HG03039 (cell line): ENCODE measurements around the gene UXS1.

Experiments
- ATAC-seq: cut with Tn5 transposase; IDR thresholded peaks from one replicate; pipeline ENCODE4 v1.9.1; 2021; ENCODE audit warnings: mild to moderate bottlenecking, moderate library complexity; ENCODE audit not compliant: unreplicated experiment

The UXS1 gene

DNA sequence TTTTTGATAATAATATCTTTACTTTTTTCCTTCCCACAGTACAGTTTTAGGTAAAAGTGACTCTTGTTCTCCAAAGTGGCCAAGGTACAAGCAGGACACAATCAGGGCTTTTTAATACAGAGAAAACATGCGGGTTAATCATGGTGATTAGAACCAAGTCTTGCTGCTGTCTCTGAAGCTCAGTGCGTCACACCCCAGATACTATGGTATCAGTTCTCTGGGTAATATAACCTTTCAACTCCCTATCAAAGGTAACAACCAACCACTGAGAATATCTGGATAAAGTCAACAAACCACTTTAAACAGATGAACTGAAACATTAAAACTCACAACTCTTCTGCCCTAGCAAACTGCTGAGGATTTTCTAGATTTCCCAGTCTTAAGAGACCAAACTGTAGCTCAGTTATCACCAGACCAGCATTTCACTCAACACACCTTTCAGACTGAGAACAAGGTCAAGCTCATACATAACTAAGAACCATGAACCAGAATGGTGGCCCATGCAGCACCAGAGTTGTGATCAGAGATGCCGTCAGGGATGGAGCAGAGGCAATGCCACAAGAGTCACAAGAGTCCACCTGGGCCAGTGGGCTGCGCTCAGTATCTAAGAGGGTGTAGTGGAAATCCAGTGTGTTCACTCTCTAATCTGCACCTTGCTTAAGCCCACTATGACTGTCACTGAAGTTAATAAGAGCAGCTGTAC is 103.0 kb downstream of the UXS1 start:
- ATAC-seq = no peak

DNA sequence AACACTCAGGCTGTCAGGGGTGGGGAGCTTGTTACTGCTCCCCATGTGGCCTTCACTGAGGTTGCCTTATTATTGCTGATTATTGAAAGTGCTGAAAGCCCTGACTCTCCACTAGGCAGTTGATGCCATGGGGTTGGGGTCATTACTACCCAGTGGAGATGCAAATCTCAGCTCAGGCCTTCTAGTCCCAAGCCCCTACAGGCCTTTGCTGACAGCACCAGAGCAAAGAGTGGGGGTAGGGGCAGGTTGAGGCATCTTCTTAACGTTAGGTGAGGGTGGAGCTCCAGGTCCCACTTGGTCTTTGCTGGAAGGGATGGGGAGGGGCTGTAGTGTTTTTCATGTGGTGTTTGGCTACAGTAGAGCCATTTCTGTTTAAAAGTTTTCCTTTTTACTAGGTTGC is 104.5 kb downstream of the UXS1 start:
- ATAC-seq = no peak

DNA sequence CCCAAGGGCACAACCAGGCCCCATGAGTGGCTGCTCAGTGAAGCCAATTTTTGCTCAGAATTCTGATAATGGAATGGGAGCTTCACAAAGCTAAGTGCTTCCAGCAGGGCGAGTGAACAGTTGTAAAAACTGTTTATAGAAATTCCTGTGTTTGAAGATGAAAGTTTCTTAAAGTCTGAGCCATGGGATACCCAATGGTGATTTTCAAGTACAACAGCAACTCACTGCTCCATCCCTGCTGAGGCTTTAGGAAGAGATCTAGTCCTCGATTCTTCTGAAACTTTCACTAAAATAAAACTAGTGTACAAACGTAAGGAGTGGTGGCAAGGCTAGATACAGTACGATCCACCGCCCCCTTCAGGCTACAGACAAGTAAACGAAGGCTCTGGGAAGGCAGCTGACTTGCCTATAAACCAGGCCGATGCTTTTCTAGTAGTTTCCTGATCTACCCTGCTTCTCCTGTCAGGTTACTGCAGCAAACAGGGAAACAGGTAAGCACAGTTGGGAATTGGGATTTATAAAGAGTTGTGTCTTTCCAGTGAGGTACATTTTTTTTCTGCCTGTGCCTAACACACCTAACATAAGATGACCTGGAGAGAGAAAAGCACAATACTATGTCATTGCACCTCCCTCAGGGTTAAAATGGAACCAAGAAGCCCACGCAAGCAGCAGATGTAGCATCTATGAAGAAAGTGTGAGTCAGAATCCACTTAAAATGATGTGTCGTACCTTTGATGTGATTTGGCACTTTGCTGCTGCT is 108.7 kb downstream of the UXS1 start:
- ATAC-seq = no peak

DNA sequence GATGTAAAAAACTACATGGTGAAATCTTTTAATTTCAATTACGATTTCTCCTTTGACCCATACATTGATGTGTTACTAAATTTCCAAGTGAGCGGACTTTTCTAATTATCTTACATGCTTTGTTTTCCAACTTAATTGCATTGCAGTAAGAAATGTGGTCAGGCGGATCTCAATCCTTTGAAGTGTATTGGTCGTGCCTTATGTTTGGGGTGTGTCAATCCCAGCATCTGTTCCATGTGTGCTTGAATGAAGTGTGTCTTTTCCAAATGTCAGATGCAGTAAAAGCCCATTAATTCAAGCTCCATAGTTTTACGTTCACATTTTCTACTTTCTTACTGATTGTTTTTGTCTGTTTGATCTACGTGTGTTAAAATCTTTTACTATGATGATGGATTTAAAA is 113.1 kb downstream of the UXS1 start:
- no peak for ATAC-seq

DNA sequence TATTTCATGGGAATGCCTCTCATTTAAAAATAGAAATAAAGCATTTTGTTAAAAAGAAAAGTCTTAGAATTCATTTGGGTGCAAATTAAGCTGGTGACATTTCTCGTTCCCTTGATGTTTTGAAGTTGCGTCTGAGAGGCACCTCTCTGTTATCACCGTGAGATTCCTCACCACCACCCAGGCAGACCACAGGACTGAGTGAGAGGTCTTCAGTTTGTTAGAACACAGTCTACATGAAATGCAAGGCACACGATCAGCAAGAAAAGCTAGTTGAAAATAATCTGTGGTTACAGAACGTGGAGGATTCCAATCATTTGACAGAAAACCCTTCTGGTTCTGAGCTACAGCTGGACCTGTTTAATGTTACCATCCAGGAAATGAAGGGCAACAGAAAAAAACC is 116.0 kb downstream of the UXS1 start:
- ATAC-seq = no peak

DNA sequence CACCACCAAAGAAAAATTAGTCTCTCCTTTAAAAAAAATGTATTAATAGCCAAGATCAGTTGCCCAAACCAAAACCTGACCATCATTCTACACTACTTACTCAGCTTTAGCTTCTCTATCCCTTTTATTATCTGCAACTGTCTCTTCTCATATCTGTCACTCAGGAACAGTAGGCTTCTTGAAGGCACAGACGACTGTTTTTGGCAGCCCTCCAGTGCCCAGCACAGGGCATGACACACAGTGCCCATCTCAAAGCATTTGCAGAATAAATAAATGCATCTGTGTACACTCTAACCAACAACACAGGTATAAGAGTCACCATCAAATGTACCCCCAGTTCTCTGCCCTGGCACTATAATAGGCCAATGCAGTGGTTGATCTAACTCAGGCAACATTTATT is 117.2 kb downstream of the UXS1 start:
- ATAC-seq = no peak

DNA sequence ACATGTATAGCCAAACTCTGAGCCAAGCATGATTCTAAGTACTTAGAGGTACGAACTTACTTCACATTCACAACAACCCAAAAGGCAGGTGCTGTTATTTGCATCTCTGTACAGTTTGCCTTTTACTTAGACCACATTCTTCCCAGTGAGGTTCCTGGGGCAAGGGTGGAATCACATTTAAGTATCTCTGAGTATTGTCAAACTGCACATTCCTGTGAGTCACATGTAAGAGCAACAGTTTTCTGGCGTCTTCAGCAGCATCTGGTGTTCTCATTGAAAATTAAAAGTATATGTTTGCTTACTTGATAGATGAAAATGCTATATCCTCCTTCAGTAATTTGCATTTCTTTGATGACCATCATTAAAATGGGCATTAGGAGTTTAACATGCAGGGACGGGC is 119.1 kb downstream of the UXS1 start:
- no peak for ATAC-seq

DNA sequence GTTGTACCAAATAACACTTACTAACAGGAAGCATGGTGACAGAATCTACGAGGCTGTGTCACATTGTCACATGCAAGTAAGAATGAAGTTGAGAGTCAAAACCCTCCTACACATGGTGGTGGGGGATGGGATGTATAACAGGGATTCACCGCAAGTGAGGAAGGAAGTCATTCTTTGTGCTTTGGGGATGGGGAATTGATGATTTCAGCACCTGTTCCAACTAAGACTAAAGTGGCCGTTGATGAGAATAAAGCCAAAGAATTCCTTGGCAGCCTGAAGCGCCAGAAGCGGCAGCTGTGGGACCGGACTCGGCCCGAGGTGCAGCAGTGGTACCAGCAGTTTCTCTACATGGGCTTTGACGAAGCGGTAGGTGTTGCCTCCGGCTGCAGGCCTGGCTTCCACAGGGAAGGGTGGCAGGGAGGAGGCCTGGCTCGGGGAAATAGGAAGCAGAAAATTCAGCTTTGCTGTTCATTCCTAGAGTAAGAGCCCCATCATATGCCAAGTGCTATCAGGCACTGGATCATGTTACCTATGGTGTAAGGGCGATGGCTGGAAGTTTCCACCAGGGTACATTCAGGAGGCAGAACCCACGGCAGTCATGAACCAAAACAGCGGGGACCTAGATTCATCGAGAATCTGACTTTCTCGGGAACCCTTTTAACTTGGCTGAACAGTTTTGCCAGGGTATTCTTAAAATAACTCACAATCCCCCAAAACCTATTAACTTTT is 120.3 kb downstream of the UXS1 start:
- ATAC-seq = no peak

DNA sequence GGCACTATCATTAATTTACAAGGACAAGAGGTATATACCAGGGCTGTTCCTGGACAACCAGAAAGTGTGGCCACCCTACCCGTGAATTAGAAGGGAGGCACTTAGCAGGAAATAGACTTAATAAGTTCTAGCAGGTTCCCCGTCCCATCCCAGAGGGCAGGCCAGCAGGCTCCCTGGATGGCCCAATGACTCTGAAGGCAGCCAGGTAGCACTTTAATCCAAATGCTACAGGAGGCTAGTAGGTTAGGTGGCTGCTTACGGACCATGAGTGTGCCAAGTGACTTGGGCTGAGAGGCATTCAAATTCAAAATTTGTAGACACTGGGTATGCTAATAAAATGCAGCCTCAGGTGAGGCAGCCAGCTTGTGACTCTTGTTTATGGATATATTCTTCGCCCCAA is 123.9 kb downstream of the UXS1 start:
- ATAC-seq = no peak

DNA sequence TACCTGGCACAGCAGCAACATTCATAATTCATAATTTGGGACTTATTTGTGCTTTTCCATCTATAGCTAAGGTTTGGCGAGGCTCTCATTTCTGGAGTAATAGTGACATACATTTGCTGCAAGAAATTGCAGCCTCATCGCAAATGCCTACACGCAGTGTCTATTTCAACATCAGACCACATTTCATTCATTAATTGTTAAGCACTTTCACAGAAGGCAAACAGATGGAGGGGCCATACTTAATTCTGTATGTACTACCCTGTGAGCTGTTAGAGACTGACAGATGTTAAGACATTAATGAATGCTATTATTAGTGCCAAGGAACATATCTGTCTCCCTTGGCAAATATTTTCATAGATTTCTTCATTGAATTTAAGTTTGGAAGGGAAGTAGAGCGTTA is 125.7 kb downstream of the UXS1 start:
- ATAC-seq = no peak

DNA sequence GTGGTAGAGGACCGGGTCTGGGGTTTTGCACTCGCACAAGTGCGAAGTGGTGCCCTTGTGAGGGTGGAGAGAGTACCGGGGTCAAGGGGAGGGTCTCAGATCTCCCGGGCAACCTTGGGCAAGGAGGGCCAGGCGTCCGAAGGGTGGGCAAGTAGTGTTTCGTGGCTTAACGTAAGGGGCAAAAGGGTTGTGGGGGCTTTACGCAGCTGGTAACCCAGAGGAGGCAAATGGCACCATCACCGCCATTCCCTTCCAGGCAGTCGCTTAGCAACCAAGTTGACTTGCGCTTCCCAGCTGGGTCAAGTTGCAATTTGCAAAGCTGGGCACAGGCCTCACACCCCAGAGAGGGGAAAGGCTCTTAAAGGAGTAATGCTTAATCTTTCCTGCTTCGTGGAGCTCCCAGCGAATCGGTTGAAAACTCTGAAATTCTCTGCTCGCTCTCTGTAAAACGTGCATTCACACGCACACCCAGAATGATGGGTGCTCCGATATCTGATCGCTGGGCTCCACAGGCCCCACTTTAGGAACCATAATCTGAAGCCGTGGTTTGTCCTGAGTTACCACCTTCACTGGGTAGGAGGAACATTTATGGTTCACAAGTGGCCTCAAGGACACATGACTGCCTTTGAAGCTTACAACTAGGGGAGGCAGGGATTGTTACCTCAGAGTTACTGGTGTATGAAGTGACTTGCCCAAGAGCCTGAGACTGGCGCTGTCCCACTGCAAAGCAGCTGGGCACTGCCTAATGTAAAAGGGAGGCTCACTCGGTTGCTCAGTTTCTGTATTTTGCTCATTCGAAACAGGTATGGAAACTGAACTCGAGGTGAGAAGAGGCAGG is 127.9 kb downstream of the UXS1 start:
- no peak for ATAC-seq

DNA sequence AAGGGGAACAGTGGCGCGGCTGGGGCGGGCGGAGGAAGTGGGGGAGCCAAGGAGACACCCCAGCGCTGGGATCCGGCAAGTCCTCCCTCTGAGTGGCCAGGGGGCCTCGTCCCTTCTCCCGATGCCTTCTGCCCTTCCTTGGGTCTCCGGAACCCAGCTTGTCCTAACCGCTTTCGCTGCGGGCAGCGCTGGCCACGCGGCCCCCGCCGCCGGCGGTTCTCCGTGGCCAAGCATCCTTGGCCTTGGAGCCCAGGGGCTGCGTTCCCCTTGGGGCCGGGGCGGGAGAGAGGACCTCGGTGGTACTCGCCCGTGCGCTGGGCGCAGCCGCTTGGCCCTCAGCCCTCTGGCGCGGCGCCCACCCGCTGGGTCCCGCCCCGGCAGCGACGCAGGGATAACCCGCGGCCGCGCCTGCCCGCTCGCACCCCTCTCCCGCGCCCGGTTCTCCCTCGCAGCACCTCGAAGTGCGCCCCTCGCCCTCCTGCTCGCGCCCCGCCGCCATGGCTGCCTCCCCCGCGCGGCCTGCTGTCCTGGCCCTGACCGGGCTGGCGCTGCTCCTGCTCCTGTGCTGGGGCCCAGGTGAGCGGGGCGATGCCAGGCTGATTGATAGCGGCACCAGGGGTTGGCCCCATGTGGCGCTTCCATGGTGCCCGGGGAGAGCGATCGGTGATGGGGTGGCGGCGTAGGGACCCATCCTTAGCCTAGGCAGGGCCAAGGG is 128.7 kb downstream of the UXS1 start:
- ATAC-seq = no peak

DNA sequence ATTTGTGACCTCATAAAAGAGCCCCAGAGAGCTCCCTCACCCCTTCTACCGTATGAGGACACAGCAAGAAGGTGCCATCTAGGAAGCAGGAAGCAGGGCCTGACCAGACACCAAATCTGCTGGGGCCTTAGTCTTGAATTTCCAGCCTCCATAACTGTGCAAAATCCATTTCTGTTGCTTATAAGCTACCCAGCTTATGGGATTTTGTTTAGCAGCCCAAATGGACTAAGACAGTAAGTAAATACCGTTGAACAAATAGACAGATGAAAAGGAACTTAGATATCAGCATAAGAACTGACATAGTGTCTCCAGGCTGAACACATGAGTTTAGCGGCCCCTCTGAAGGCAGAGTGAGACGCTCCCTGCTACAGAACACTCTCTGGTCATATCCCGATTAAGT is 130.9 kb downstream of the UXS1 start:
- ATAC-seq = no peak

DNA sequence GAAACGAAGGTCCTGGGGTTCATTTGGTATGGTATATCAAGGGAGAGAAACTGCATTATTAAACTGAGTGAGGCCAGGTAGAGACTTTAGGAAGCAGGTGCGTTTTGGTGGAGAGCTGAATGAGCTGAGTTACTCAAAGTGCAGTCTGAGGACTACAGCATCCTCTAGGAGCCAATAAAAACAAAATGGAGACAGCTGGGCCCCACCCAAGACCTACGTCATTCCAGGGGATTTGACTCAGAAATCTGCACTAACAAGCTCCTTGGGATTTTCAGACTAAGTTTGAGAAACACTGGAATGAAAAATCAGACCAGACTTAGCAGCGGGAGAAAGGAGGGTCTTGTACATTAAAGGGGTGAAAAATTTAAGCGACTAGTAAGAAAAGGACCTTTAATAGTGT is 131.5 kb downstream of the UXS1 start:
- no peak for ATAC-seq

DNA sequence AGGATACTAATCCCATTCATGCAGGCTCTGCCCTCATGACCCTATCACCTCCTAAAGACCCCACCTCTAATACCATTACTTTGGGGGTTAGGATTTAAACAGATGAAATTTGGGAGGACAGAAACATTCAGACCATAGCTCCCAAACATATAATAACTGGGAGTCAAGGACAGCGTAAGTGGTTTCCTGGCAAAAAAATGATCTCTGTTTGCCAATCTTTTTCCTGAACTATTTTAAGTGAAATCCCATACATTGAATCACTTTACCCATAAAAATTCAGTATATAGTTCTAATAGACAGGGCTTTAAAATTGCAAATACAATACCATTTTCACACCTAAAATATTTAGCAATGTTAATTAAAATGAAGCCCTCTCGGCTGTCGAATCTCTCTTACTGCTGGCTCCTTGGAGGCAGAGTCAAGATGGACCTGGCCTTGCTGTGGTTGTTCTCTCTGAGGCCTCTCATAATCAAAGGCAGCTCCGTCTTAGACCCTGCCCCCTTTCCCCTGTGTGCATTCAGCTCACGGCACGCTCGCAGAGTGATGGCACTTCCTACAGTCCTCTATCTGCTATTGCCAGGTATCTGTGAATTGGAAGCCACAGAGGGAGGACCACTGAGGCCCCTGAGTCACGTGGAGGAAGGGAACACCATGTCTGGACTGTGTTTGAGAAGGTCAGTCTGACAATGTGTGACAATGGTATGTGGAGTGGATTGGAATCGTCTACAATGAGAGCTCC is 132.3 kb downstream of the UXS1 start:
- no peak for ATAC-seq

DNA sequence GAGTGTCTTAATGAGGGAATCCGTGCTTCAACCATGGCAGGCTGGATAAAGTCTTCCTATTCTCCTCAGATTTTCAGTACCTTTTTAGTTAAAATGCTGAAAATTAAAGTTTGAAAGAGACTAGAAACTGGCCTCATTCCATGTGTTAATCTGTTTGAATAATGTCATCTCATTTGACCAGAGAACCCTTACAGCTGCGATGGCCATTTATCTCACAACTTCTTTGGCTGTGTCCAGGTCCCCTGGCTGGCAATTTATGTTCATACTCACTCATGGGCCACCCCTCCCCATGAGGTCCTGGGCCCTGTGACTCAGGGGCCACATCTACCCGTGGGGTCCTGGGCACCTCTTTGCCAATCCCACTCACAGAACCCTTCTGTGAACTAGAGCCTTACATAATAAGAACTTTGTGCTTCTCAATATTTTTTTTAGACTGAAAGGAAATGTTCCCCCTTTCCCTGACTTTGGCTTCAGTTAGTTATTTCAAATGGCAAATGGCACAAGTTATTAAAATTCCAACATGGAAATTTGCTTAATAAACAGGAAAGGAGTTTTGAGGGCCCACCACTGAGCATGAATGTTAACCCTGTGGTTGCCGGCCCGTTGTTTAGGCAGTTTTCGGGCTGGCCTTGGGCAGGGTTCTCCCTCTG is 134.6 kb downstream of the UXS1 start:
- ATAC-seq = no peak

DNA sequence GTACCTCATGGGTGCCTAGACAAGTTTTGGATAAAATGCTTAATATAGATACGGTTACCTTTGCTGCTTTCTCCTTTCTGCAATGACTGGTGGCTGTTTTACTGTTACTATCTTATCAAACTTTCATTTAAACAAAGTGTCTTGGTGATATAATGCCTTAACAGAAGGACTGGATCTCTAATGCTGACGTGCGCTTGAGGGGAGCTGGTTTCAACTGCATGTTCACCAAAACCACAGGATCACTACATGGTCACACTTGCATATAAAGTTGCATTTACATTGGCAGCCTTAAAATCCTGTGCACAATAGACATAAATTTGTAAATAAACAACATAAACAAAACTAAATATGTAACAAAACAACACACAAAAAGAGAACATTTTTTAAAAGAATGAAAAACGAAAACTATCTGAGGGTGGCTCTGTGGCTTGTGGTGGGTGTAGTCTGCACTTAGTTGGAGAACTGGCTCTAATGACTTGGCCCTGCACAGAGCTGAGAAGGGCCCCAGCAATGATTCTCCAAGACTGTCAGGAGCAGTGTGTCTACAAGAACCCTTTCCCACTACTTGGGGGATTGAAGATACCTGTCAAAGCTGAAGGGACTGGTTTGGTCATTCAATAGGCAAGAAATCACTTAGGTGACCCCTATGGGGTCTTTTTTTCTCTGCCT is 135.5 kb downstream of the UXS1 start:
- no peak for ATAC-seq

DNA sequence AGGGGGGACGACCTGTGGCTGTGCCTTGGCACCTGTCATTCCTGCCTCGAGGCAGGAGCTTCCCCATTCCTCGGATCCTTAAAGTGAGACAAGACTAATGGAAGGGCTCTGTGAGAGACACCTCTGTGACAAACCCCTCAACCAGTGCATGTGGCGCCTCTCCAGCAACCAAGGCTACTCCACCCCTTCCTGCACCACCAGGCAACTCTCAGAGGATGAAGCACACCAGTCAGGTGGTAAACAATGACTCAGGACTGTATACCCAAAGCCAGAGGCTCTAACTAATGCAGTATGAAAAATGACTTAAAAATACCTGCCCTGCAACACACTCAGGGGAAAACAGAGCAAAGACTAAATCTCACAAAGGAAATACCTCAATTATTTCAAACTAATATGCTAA is 136.9 kb downstream of the UXS1 start:
- ATAC-seq = no peak
